ENCODE measurements around the gene ACAD11.
"Not testable (repeated sequence)": the region's sequence is repeated elsewhere in the genome, so short reads cannot be mapped to it uniquely, and the experiment has no call there.

Gene ACAD11

DNA sequence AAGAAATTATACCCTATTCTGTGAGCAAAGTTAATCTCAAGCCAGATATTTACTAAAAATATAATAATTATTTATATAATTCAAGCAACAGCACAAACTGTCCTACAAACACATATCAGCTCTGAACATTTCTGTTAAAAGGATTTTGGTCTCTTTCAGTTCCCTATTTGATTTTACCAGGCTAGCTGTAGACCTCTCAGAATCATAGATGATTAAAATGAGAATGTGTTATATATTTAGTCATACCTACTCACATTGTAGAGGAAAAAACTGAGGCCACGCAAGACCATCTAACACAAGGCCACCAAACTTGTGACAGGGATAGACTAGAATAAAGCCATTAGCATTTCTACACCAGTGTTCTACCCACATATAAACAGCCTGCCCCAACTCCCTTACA, 34.0 kb downstream of the ACAD11 start:
- no peak for DNase-seq (ENCODE audit: low read depth)
- no peak overlapping the region for H3K4me3 ChIP-seq (replicated peaks; ENCODE audit: low read depth, low read length)
- TF ChIP-seq, protein P1, sequence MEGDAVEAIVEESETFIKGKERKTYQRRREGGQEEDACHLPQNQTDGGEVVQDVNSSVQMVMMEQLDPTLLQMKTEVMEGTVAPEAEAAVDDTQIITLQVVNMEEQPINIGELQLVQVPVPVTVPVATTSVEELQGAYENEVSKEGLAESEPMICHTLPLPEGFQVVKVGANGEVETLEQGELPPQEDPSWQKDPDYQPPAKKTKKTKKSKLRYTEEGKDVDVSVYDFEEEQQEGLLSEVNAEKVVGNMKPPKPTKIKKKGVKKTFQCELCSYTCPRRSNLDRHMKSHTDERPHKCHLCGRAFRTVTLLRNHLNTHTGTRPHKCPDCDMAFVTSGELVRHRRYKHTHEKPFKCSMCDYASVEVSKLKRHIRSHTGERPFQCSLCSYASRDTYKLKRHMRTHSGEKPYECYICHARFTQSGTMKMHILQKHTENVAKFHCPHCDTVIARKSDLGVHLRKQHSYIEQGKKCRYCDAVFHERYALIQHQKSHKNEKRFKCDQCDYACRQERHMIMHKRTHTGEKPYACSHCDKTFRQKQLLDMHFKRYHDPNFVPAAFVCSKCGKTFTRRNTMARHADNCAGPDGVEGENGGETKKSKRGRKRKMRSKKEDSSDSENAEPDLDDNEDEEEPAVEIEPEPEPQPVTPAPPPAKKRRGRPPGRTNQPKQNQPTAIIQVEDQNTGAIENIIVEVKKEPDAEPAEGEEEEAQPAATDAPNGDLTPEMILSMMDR (IDR thresholded peaks at IDR 0.05; ENCODE audit: low read length, missing control alignments), result no peak

DNA sequence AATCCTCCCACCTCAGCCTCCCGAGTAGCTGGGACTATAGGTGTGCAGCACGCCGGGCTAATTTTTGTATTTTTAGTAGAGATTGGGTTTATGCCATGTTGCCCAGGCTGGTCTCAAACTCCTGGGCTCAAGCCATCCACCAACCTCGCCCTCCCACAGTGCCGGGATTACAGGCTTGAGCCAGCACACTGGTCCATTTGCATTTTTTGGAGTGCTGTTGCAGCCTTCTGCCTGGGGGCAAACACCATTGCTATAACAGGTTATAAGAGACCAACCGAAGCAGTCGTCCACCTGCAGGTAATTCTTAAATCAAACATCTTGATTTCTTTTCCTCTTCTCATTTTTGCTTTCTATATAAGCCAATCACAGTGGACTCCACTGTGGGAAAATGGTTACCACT, 34.8 kb downstream of the ACAD11 start:
- TF ChIP-seq, protein P1 (IDR thresholded peaks at IDR 0.05; ENCODE audit: low read length, missing control alignments), result no peak
- H3K4me3 ChIP-seq (replicated peaks; ENCODE audit: low read depth, low read length), result no peak overlapping the region
- no peak for DNase-seq (ENCODE audit: low read depth)

DNA sequence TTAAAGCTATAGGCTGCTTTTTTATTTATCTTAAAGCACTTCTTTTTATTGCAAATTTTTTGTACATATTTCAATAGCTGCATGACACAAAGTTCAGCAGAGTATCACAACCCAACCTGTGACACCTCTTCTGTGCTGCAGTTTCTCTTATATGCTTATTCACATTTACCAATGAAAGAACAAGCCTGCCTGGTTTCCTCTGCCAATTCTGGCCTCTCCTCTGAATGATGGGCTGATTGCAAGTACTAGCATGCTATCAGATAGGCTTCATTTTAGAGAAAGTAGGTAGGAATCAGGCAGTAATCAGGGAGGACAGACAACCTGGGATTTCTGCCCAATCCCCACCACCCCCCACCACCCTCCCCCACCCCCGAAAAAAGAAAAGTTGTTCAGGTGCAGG, 36.0 kb downstream of the ACAD11 start:
- H3K4me3 ChIP-seq (replicated peaks; ENCODE audit: low read depth, low read length), result no peak overlapping the region
- TF ChIP-seq, protein P1 (IDR thresholded peaks at IDR 0.05; ENCODE audit: low read length, missing control alignments), result no peak
- no peak for DNase-seq (ENCODE audit: low read depth)

DNA sequence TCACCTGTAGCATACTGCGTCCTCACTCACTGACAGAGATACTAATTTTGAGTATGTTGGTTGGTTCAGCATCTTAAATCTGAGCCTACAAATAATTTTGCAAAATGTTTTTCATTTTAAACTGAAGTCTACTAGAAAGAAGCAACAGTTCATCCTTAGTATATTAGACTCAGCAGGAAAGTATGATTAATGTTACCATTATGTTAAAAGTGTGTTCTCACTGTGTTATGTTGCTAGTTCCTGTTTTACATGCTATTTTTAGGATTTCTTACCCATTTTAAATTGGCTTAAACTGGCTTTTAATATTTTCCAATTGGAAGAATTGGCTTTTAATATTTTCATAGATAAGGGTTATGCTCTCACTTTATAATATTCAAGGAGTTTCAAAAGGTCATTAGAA, 36.8 kb downstream of the ACAD11 start:
- DNase-seq (ENCODE audit: low read depth), result no peak
- TF ChIP-seq, protein P1 (IDR thresholded peaks at IDR 0.05; ENCODE audit: low read length, missing control alignments), result no peak
- H3K4me3 ChIP-seq (replicated peaks; ENCODE audit: low read depth, low read length), result no peak overlapping the region

DNA sequence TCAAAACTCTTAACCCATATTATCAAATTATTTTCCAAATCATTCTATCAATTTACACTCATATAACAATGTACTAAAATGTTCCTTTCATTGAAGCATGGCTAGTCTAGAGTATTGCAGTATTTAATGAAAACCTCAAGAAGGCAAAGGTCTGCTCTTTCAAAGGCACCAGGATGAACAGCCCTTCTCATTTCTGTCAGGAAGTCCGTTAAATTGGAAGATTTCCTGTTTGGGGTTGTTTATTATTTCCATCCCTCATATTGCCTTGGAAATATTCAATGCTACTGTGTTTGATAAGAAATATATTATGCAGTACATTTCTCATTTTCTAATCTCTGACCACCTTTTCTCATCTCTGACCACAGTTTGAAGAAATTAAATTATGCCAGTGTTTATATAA, 37.5 kb downstream of the ACAD11 start:
- no peak for DNase-seq (ENCODE audit: low read depth)
- TF ChIP-seq, protein P1 (IDR thresholded peaks at IDR 0.05; ENCODE audit: low read length, missing control alignments), result no peak

DNA sequence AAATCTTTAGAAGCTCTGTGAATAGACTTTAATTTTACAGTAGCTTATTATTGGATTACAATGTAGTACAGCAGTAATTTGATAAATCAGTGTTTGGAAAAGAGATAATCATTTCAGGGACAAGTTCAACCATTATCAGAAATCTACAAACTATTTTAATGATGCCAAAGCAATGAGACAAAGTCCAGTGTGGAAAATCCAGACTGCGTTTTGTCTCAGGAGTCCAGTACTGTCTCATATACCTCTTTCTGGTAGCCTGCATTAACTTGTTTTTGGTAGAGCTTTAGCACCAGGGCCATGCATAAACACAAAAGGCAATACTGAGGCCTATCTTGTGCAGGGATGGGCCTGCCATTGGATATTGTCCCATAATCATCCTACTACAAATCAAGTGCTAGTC, 42.8 kb downstream of the ACAD11 start:
- no peak overlapping the region for H3K4me3 ChIP-seq (replicated peaks; ENCODE audit: low read depth, low read length)
- TF ChIP-seq, protein P1 (IDR thresholded peaks at IDR 0.05; ENCODE audit: low read length, missing control alignments), result no peak
- no peak for DNase-seq (ENCODE audit: low read depth)

More for the DNA sequence above, 37.5 kb downstream of the ACAD11 start:
- H3K4me3 ChIP-seq (replicated peaks; ENCODE audit: low read depth, low read length), result no peak overlapping the region

DNA sequence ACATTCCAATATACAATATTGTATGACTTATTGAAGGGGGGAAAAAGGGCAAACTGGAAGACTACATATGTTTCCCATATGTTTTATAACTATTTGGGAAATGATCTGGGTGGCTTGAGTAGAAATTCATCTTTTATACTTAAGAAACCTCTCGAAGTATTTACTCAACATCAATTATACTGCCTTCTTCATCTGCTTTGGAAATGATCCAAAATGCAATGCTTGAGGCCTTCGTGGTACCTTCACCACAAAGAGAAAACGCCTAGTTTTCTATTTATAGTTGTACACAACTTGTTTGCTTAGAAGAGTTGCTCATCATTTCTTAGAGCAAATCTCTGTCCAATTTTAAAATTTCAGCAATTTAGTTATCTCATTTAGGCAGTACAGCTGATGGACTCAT, 43.7 kb downstream of the ACAD11 start:
- DNase-seq (ENCODE audit: low read depth), result no peak
- no peak overlapping the region for H3K4me3 ChIP-seq (replicated peaks; ENCODE audit: low read depth, low read length)
- TF ChIP-seq, protein P1 (IDR thresholded peaks at IDR 0.05; ENCODE audit: low read length, missing control alignments), result no peak

DNA sequence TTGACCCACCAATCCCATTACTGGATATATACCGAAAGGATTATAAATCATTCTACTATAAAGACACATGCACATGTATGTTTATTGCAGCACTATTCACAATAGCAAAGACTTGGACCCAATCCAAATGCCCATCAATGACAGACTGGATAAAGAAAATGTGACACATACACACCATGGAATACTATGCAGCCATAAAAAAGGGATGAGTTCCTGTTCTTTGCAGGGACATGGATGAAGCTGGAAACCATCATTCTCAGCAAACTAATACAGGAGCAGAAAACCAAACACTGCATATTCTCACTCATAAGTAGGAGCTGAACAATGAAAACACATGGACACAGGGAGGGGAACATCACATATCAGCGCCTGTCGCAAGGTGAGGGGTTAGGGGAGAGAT, 44.3 kb downstream of the ACAD11 start:
- not testable (repeated sequence) for DNase-seq (ENCODE audit: low read depth); H3K4me3 ChIP-seq (replicated peaks; ENCODE audit: low read depth, low read length)

DNA sequence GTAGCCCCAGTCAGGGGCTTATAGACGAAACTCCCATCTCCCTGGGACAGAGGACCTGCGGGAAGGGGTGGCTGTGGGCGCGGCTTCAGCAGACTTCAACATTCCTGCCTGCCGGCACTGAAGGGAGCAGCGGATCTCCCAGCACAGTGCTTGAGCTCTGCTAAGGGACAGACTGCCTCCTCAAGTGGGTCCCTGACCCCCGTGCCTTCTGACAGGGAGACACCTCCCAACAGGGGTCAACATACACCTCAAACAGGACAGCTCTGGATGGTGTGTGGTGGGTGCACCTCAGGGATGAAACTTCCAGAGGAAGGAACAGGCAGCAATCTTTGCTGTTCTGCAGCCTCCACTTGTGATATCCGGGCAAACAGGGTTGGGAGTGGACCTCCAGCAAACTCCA, 53.0 kb downstream of the ACAD11 start:
- H3K4me3 ChIP-seq (replicated peaks; ENCODE audit: low read depth, low read length); DNase-seq (ENCODE audit: low read depth): not testable (repeated sequence)

Measured in fibroblast of pulmonary artery (primary cell).